DOHH2 (cell line): ENCODE data around the gene TSGA10.

Experiments
- EZH2phosphoT487 ChIP-seq: fragments of 200-600 bp; sonication (generic); IDR thresholded peaks from 2 replicates; pipeline ENCODE4 v1.6.1; 2017; ENCODE audit warnings: borderline replicate concordance, mild to moderate bottlenecking, antibody characterized with exemption, low read length, moderate library complexity, mixed read lengths
- TF ChIP-seq, protein P1 (sequence below): fragments of 200-600 bp; sonication (generic); IDR thresholded peaks from one replicate; pipeline ENCODE4 v1.5.1; 2014; ENCODE audit warnings: antibody characterized with exemption, mild to moderate bottlenecking, low read depth, low read length; ENCODE audit not compliant: poor library complexity, severe bottlenecking

GRCh38 chr2:99166218-99166617 is 11.5 kb upstream of the TSGA10 start:
- TF ChIP-seq, protein P1, sequence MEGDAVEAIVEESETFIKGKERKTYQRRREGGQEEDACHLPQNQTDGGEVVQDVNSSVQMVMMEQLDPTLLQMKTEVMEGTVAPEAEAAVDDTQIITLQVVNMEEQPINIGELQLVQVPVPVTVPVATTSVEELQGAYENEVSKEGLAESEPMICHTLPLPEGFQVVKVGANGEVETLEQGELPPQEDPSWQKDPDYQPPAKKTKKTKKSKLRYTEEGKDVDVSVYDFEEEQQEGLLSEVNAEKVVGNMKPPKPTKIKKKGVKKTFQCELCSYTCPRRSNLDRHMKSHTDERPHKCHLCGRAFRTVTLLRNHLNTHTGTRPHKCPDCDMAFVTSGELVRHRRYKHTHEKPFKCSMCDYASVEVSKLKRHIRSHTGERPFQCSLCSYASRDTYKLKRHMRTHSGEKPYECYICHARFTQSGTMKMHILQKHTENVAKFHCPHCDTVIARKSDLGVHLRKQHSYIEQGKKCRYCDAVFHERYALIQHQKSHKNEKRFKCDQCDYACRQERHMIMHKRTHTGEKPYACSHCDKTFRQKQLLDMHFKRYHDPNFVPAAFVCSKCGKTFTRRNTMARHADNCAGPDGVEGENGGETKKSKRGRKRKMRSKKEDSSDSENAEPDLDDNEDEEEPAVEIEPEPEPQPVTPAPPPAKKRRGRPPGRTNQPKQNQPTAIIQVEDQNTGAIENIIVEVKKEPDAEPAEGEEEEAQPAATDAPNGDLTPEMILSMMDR = no peak
- TF ChIP-seq EZH2phosphoT487 = no peak
